VCaP (cell line): ENCODE data around the gene UBA52.

Experiments used
- H3K27ac ChIP-seq: fragments of 450-650 bp; 2 replicates; pipeline ENCODE4 v1.5.1; 2017
- CTCF ChIP-seq: fragments of 450-650 bp; conservative IDR thresholded peaks from 2 replicates; pipeline ENCODE4 v1.5.1; 2017; ENCODE audit warnings: mild to moderate bottlenecking, moderate library complexity

Gene UBA52

GRCh38 chr19:18577365-18577914, 5.8 kb downstream of the UBA52 start:
- H3K27ac ChIP-seq = no peak overlapping the region
- TF ChIP-seq CTCF = no peak

- no peak for TF ChIP-seq CTCF
These were observed 8.7 kb downstream of the UBA52 start for GRCh38 chr19:18580311-18580710.

DNA sequence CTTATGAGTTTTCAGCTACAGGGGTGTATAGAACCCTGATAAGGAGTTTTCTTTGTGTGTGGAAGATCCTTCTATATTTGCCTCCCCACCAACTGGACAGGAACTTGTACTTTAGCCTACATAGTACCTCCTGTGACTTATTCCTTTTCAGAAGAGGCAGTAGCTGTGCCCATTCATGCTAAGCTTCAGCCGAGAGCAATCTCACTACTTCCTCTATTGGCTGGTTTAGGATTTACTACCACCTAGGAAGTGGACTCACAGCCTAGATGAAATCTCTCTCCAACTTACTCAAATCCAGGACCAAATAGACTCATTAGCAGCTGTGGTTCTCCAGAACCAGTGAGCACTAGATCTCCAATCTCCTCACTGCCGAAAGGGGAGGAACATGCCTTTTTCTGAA, 14.6 kb downstream of the UBA52 start:
- no peak overlapping the region for H3K27ac ChIP-seq
- TF ChIP-seq CTCF = no peak

More at GRCh38 chr19:18580311-18580710, 8.7 kb downstream of the UBA52 start:
- H3K27ac ChIP-seq = no peak overlapping the region

DNA sequence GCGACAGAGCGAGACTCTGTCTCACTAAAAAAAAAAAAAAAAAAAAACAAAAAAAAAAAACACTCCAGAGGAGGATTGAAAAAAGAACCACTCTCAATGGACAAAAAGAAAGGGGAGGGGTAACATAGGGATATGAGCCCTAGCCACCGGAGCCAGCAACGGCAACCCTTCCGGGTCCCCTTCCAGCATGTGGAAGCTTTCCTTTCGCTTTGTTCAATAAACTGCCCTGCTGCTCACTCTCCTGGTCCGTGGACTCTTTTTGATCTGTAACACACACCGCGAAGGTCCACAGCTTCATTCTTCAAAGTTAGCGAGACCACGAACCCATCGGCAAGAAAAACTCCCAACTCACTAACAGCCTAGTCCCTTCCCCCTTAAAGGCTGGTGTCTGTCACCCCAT, 15.9 kb downstream of the UBA52 start:
- no peak for TF ChIP-seq CTCF
- H3K27ac ChIP-seq = no peak overlapping the region

DNA sequence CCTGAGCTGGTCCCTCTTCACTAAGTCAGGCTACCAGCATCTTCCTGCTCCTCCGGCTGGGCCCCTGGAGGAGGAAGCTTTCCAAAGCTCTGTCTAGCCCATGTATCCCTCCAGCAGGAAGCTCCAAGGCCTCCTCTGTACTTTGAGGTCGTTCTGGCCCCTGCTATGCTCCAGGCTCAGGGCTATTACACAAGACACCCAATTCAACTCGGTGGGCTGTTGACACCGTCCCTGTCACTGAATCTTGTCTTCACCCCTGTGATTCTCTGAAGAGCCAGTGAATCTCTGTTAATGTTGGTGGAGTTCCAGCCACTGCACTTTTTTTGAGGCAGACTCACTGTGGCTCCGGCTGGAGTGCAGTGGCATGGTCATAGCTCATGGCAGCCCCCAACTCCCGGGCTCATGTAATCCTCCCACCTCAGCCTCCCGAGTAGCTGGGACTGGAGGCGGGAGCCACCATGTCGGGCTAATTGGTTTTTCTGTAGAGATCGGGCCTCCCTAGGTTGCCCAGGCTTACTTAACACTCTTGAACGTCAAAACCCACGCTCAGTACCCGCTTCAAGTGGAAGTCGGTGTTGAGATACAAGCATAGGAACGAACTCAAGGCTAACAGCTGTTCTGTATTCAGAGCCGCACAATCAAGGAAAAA, 16.4 kb downstream of the UBA52 start:
- TF ChIP-seq CTCF = no peak
- H3K27ac ChIP-seq = peak overlapping the region; percentile 88

DNA sequence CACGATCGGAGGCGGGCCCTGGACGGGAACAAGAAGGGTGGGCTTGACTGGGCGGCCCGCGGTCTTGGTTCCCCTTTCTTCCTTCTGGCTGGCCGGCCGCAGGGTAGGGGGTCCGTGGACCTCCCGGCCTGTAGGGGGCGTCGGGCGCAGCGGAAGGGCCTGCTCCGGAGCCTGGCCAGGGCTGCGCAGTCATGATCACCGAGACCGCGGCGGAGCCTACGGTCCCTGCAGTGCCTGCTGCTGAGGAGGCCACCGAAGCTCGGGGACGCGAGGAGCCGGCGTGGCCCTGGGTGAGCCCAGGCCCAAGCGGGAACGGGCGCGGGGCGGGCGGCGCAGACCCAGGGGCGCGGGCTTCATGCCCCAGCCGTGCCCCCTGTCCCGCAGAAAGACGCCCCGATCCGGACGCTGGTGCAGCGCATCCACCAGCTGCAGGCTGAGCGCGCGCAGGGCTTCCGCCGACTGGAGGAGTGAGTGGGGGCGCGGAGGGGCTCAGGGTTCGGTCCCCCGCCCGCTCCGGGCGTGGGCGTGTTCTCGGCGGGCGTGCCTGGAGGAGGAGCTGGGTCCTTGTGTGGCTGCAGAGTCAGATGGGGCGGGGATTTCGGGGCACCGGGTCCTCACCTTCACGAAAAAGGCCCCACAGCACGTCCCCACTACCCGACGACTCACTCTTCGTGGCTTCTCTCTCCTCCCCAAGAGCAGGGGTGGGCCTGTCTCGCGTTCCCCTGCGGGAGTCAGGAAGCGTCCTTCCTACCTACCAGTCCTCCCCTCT, 17.1 kb downstream of the UBA52 start, which contains the start of gene REX1BD:
Gene REX1BD (plus strand): TSS at position 188 of the 769 bp plus-strand sequence. CDS start 4 bp downstream, at position 192.
- H3K27ac ChIP-seq = peak within 1 kb of the TSS; percentile 88
- peak; percentile 96 for TF ChIP-seq CTCF

- no peak for TF ChIP-seq CTCF
- peak overlapping the region; percentile 88 for H3K27ac ChIP-seq
These were observed 18.0 kb downstream of the UBA52 start for GRCh38 chr19:18589380-18590272.
